ENCODE data around the gene P4HTM. TPM values are rescaled to one million over a fixed set of nuclear protein-coding genes. Genes with fewer than 3 reads are reported as not detected.

The P4HTM gene
- total and polyA plus RNA-seq, 2 of the 8 experiments (the other 6 are each of a cell fraction or from before 2014, with no cell fraction given), result 19.1 to 25.4 TPM

DNA sequence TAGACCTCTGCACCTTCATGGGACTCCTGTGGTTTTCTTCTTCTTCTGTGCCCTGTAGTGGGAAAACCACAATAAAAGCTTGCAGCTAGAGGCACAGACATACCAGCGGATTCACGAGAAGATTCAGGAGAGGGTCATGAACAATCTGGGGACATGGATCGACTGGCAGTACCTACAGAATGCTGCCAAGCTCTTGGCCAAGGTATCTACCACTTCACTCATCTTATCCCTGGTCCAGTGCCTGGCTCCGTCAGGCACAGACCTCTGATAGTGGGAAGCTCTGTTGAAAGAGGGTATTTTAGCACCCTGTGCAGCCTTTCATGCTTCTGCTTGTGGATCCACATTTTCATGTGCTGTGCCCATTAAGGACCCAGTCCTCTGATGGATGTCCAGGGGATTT, 9.7 kb upstream of the P4HTM start:
- TF ChIP-seq CBX8 (IDR thresholded peaks at IDR 0.05; ENCODE audit: borderline replicate concordance, low read depth, low read length), result no peak
- TF ChIP-seq EZH2 (IDR thresholded peaks at IDR 0.05; ENCODE audit: low read depth, low read length, severe bottlenecking), result no peak
- TF ChIP-seq YY1 (IDR thresholded peaks at IDR 0.05; ENCODE audit: low read depth, low read length), result no peak
- TF ChIP-seq KDM5A (IDR thresholded peaks at IDR 0.05; ENCODE audit: low read length), result no peak
- TF ChIP-seq JUN (IDR thresholded peaks at IDR 0.05; ENCODE audit: low read depth, low read length), result no peak
- no peak for TF ChIP-seq CREB1 (IDR thresholded peaks at IDR 0.05)
- no peak for TF ChIP-seq CTBP2 (IDR thresholded peaks at IDR 0.05; ENCODE audit: borderline replicate concordance, insufficient read depth, insufficient read length, low read length)
- no peak for TF ChIP-seq POLR2AphosphoS5 (IDR thresholded peaks at IDR 0.05; ENCODE audit: low read depth, low read length)
- Histone ChIP-seq H2BK120ac (replicated peaks; ENCODE audit: low read depth, low read length) (no peak overlapping the region), H3K79me2 (ENCODE audit: control insufficient read depth in 1 of 2, insufficient read depth in 2 of 2, low read length in 2 of 2) (no peaks in the 10 kb centered on the region), H2BK12ac (ENCODE audit: low read depth, low read length) (no peak overlapping the region), H3K36me3 (ENCODE audit: control insufficient read depth in 2 of 4, insufficient read depth in 4 of 4, low read length in 3 of 4) (peaks cover 18 to 79% (median 58%) of the 10 kb centered on the region in 4 experiments), H3K27ac (ENCODE audit: low read depth, low read length) (no peak overlapping the region), H3K9me3 (ENCODE audit: insufficient read depth in 2 of 2, low read depth in 1 of 2, low read length in 1 of 2) (no peaks in the 10 kb centered on the region), H3K79me1 (ENCODE audit: low read depth, low read length) (0 out of 2 replicates have a peak, but pooled peaks cover 2% of the 10 kb centered on the region), H4K20me1 (replicated peaks in 1 of 2; ENCODE audit: control insufficient read depth in 1 of 2, insufficient read depth in 2 of 2, low read length in 2 of 2) (peaks cover 0 to 7% of the 10 kb centered on the region in 2 experiments), H3K27me3 (replicated peaks in 1 of 4; ENCODE audit: control insufficient read depth in 3 of 4, extremely low read depth in 1 of 4, insufficient read depth in 3 of 4, low read length in 3 of 4) (no peaks in the 10 kb centered on the region), H2BK20ac (ENCODE audit: low read length) (no peak overlapping the region), H3K23me2 (ENCODE audit: low read depth, low read length) (no peaks in the 10 kb centered on the region), H3K18ac (ENCODE audit: extremely low read depth, low read length) (no peak overlapping the region), H2AFZ (ENCODE audit: low read length) (no peak overlapping the region), H3K4ac (replicated peaks; ENCODE audit: insufficient read length, low read depth, low read length) (no peak overlapping the region), H2AK5ac (ENCODE audit: low read depth, low read length) (no peak overlapping the region), H3K14ac (ENCODE audit: insufficient read length) (no peak overlapping the region), H4K5ac (ENCODE audit: insufficient read length, low read depth, low read length) (no peak overlapping the region), H3K9ac (replicated peaks in 1 of 4; ENCODE audit: extremely low read depth in 1 of 4, low read depth in 3 of 4, low read length in 3 of 4) (no peak overlapping the region), H3K23ac (ENCODE audit: insufficient read length) (no peak overlapping the region), H3K4me2 (ENCODE audit: insufficient read depth in 1 of 2, low read depth in 2 of 2, low read length in 2 of 2) (no peak overlapping the region), H3K4me1 (replicated peaks in 1 of 4; ENCODE audit: control insufficient read depth in 3 of 4, insufficient read depth in 4 of 4, low read length in 3 of 4) (no peaks in the 10 kb centered on the region), H2BK5ac (ENCODE audit: low read depth, low read length) (no peak overlapping the region), H4K91ac (replicated peaks; ENCODE audit: insufficient read length, low read length) (no peak overlapping the region), H2BK15ac (ENCODE audit: low read length) (no peak overlapping the region), H3K4me3 (ENCODE audit: extremely low read depth in 1 of 4, insufficient read depth in 2 of 4, low read depth in 3 of 4, low read length in 4 of 4) (no peak overlapping the region), H3K56ac (replicated peaks; ENCODE audit: insufficient read length, low read depth, low read length) (no peak overlapping the region), H4K8ac (ENCODE audit: extremely low read depth, insufficient read depth, low read length) (no peak overlapping the region)
- POLR2A ChIA-PET (ENCODE audit: partially characterized antibody), result interaction anchor here (0.9 to 3.4 kb wide), 5 partner anchors 9 to 377 kb away, joined by 3 to 13 read pairs (median 3); partner anchors contain the start of genes P4HTM and WDR6
- WGBS, 2 experiments (ENCODE audit: extremely low coverage in 1 of 2, insufficient coverage in 1 of 2, insufficient read length in 1 of 2, insufficient replicate concordance in 2 of 2, low coverage in 1 of 2, low lambda C conversion rate in 2 of 2, missing lambda C conversion rate in 1 of 2), result 88% methylated on average over 4 of the region's 4 CpGs; no CpG with 5 or more reads in 1 of the 2 experiments
- FAIRE-seq (no peak), DNase-seq (ENCODE audit: low read depth in 1 of 2, low spot score in 2 of 2) (no peak)
- CTCF ChIA-PET (ENCODE audit: partially characterized antibody), result interaction anchor here (0.6 to 3.7 kb wide), 4 partner anchors 8 to 42 kb away, joined by 3 to 22 read pairs (median 3); partner anchors contain the start of gene NDUFAF3

Data from H1 (cell line).